ENCODE measurements around the gene RNF150.

- TF ChIP-seq POLR2AphosphoS5 (IDR thresholded peaks at IDR 0.05) (no peak), EP300 (IDR thresholded peaks at IDR 0.05) (no peak), POLR2A (IDR thresholded peaks at IDR 0.05) (no peak)
Observed at GRCh38 chr4:140870427-140870826, 262.8 kb downstream of the RNF150 start.

Data from stomach (tissue), 4 donors.